Body of pancreas (tissue), 4 donors: Measurements from ENCODE around the gene ZFP3.

Source experiments
- POLR2A ChIP-seq, 3 donors: fragments of 450-650 bp; IDR thresholded peaks; one replicate each; pipeline ENCODE4 v1.6.1; 2016; ENCODE audit warnings: antibody characterized with exemption in 3 of 3, mild to moderate bottlenecking in 2 of 3
- TF ChIP-seq, protein P1 (sequence below), 7 experiments: fragments of 450-650 bp in 4 of 7; fragments of 200-600 bp in 3 of 7; sonication (generic) in 3 of 7; IDR thresholded peaks; one replicate each; pipeline ENCODE4 v1.5.1; 2016 to 2019; ENCODE audit warnings: antibody characterized with exemption in 7 of 7

GRCh38 chr17:5131146-5131715 lies 53.0 kb downstream of the ZFP3 start:
- TF ChIP-seq, protein P1, sequence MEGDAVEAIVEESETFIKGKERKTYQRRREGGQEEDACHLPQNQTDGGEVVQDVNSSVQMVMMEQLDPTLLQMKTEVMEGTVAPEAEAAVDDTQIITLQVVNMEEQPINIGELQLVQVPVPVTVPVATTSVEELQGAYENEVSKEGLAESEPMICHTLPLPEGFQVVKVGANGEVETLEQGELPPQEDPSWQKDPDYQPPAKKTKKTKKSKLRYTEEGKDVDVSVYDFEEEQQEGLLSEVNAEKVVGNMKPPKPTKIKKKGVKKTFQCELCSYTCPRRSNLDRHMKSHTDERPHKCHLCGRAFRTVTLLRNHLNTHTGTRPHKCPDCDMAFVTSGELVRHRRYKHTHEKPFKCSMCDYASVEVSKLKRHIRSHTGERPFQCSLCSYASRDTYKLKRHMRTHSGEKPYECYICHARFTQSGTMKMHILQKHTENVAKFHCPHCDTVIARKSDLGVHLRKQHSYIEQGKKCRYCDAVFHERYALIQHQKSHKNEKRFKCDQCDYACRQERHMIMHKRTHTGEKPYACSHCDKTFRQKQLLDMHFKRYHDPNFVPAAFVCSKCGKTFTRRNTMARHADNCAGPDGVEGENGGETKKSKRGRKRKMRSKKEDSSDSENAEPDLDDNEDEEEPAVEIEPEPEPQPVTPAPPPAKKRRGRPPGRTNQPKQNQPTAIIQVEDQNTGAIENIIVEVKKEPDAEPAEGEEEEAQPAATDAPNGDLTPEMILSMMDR (IDR thresholded peaks at IDR 0.05): no peak
- no peak for TF ChIP-seq POLR2A (IDR thresholded peaks at IDR 0.05)
